Prostate gland (tissue), 2 donors: ENCODE measurements around the gene AGPS.

Experiments used
- CTCF ChIP-seq, 4 experiments: fragments of 200-600 bp in 2 of 4; fragments of 450-650 bp in 2 of 4; sonication (generic) in 2 of 4; IDR thresholded peaks; 1 replicate in 3 of 4; 2 replicates in 1 of 4; pipeline ENCODE4 v1.5.1; 2016 to 2019; ENCODE audit warnings: antibody characterized with exemption in 4 of 4, mild to moderate bottlenecking in 2 of 4, moderate library complexity in 2 of 4
- POLR2A ChIP-seq: fragments of 450-650 bp; IDR thresholded peaks from one replicate; pipeline ENCODE4 v1.6.1; 2016; ENCODE audit warnings: antibody characterized with exemption, mild to moderate bottlenecking

GRCh38 chr2:177422271-177422670 lies 29.7 kb downstream of the AGPS start:
- TF ChIP-seq POLR2A: no peak
- no peak for TF ChIP-seq CTCF (IDR thresholded peaks at IDR 0.05)
